ENCODE data around the gene PTEN. TPM values are rescaled to one million over a fixed set of nuclear protein-coding genes. Genes with fewer than 3 reads are reported as not detected.
A peak's percentile ranks its signal among the peaks of the same experiment; 100 is the strongest.

PTEN gene
- total RNA-seq, 3 donors from 2014 or later, result 178 to 366 (median 186) TPM

DNA sequence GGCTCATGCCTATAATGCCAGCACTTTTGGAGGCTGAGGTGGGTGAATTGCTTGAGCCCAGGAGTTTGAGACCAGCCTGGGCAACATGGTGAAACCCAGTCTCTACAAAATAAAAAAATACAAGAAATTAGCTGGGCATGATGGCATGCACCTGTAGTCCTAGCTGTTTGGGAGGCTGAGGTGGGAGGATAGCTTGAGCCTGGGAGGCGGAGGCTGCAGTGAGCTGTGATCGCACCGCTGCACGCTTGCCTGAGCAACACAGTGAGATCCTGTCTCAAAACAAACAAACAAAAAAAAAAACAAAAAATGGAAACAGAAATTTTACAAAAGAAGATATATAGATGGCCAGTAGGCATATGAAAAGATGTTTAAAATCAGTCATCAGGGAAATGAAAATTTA, 57.1 kb downstream of the PTEN start:
- no peak for DNase-seq (ENCODE audit: low spot score in 2 of 2)
- H3K27ac ChIP-seq, result no peak overlapping the region
- TF ChIP-seq POLR2AphosphoS5 (IDR thresholded peaks at IDR 0.05), result no peak
- TF ChIP-seq, protein P1, sequence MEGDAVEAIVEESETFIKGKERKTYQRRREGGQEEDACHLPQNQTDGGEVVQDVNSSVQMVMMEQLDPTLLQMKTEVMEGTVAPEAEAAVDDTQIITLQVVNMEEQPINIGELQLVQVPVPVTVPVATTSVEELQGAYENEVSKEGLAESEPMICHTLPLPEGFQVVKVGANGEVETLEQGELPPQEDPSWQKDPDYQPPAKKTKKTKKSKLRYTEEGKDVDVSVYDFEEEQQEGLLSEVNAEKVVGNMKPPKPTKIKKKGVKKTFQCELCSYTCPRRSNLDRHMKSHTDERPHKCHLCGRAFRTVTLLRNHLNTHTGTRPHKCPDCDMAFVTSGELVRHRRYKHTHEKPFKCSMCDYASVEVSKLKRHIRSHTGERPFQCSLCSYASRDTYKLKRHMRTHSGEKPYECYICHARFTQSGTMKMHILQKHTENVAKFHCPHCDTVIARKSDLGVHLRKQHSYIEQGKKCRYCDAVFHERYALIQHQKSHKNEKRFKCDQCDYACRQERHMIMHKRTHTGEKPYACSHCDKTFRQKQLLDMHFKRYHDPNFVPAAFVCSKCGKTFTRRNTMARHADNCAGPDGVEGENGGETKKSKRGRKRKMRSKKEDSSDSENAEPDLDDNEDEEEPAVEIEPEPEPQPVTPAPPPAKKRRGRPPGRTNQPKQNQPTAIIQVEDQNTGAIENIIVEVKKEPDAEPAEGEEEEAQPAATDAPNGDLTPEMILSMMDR (IDR thresholded peaks at IDR 0.05), result no peak
- TF ChIP-seq POLR2A (IDR thresholded peaks at IDR 0.05), result no peak
- intact Hi-C loops (cut with DNase I; ENCODE audit: low total_unique reads), result no loop called here
- no peaks in the 10 kb centered on the region for H3K27me3 ChIP-seq
- H3K4me1 ChIP-seq, result peaks cover 0 to 12% of the 10 kb centered on the region in 2 donors
- no peaks in the 10 kb centered on the region for H3K9me3 ChIP-seq
- H3K36me3 ChIP-seq, result no peaks in the 10 kb centered on the region
- no peak overlapping the region for H3K4me3 ChIP-seq

DNA sequence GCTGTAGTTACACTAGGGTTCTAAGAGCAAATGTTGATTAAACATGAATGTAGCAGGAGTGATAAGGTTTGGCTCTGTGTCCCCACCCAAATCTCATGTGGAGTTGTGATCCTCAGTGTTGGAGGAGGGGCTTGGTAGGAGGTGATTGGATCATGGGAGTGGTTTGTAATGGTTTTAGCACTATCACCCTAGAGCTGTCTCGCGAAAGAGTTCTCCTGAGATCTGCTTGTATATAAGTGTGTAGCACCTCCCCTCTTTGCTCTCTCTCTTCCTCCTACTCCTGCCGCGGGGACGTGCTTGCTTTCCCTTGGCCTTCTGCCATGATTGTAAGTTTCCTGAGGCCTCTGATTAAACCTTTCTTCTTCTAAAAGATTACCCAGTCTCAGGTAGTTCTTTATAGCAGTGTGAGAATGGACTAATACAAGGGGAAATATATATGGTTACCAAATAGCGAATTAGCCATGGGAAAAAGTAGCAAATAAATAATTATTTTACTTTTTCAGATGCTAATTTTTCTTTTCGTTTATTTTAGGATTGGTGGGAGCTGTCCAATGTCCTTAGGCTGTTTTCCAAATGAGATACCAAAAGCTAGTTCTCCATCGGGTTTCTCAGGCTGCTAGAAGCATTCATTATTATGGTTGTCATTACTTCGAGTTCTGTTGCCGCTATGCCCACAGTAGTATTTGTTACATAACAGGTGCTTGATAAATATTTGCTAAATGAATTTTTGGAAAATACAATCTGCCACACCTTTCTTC, 58.7 kb downstream of the PTEN start:
- no peaks in the 10 kb centered on the region for H3K36me3 ChIP-seq
- no peak for DNase-seq (ENCODE audit: low spot score in 2 of 2)
- H3K4me3 ChIP-seq, result no peak overlapping the region
- H3K27me3 ChIP-seq, result no peaks in the 10 kb centered on the region
- intact Hi-C loops (cut with DNase I; ENCODE audit: low total_unique reads), result no loop called here
- H3K27ac ChIP-seq, result peak overlapping the region in 1 of 2 donors; percentile 37
- TF ChIP-seq POLR2A (IDR thresholded peaks at IDR 0.05) (no peak), POLR2AphosphoS5 (IDR thresholded peaks at IDR 0.05) (no peak)
- TF ChIP-seq, protein P1 (IDR thresholded peaks at IDR 0.05), result no peak
- H3K9me3 ChIP-seq, result no peaks in the 10 kb centered on the region
- H3K4me1 ChIP-seq, result peaks cover 0 to 9% of the 10 kb centered on the region in 2 donors

DNA sequence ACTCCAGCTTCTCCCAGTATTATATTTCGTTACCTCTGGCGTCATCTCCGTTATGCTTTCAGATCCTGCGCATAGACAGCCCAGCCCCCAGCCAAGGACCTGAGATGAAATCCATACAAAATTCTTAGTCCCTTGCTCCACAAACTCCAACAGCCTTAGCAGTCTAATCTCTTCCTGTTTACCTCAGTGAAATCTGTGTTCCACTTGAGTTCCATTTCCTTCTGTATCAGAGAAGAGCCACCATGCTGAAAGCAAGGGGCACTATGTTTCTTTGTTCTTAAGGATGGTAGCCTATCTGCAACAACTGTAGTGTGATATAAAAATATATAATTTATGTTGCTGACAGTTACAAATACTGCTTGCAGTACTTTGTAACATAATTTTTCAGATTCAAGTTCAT, 59.8 kb downstream of the PTEN start:
- TF ChIP-seq POLR2AphosphoS5 (IDR thresholded peaks at IDR 0.05), result no peak
- TF ChIP-seq POLR2A (IDR thresholded peaks at IDR 0.05), result no peak
- TF ChIP-seq, protein P1 (IDR thresholded peaks at IDR 0.05), result no peak
- Histone ChIP-seq H3K36me3 (no peaks in the 10 kb centered on the region), H3K27me3 (no peaks in the 10 kb centered on the region), H3K27ac (no peak overlapping the region), H3K4me3 (no peak overlapping the region), H3K4me1 (peaks cover 0 to 7% of the 10 kb centered on the region in 2 donors), H3K9me3 (no peaks in the 10 kb centered on the region)
- intact Hi-C loops (cut with DNase I; ENCODE audit: low total_unique reads), result no loop called here
- no peak for DNase-seq (ENCODE audit: low spot score in 2 of 2)

DNA sequence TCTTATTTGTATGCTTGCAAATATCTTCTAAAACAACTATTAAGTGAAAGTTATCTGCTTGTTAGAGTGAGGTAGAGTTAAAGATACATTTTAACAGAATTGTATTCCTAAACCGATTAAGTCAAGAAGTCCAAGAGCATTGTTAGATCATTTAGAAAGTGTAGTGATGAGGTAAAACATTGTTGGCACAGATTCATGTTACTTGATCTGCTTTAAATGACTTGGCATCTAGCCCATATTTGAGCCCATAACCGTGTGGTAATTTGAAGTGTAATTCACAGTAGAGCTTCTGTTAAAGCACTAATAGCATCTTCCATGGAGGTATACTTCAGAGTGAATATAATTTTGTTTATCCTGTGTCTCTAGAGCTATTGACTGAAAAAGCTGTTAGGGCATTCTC, 62.1 kb downstream of the PTEN start:
- TF ChIP-seq POLR2AphosphoS5 (IDR thresholded peaks at IDR 0.05), result no peak
- TF ChIP-seq, protein P1 (IDR thresholded peaks at IDR 0.05), result no peak
- TF ChIP-seq POLR2A (IDR thresholded peaks at IDR 0.05), result no peak
- H3K4me3 ChIP-seq, result no peak overlapping the region
- no peaks in the 10 kb centered on the region for H3K4me1 ChIP-seq
- H3K27ac ChIP-seq, result no peak overlapping the region
- DNase-seq (ENCODE audit: low spot score in 2 of 2), result no peak
- intact Hi-C loops (cut with DNase I; ENCODE audit: low total_unique reads), result no loop called here
- no peaks in the 10 kb centered on the region for H3K27me3 ChIP-seq
- no peaks in the 10 kb centered on the region for H3K9me3 ChIP-seq
- no peaks in the 10 kb centered on the region for H3K36me3 ChIP-seq

DNA sequence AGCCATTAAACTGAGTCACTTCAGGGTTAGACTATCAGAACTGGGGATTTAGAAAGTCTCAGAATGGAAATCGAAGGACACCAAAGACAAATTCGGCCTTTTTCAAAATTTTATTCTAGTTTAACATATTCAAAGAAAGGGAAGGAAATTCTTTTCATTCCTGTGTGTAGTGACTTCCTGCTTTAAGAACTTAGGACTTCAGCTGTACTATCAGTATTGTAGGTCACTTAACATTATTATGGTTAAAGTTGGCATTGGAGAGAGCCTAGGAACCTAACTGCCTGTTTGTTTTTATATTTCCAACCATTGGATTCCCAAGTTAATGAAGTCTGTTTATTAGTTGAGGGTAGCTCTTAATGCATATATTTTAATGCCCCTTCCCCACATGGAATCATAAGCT, 63.7 kb downstream of the PTEN start:
- no peak for DNase-seq (ENCODE audit: low spot score in 2 of 2)
- Histone ChIP-seq H3K9me3 (no peaks in the 10 kb centered on the region), H3K27me3 (no peaks in the 10 kb centered on the region), H3K27ac (no peak overlapping the region), H3K4me1 (no peaks in the 10 kb centered on the region), H3K36me3 (no peaks in the 10 kb centered on the region), H3K4me3 (no peak overlapping the region)
- TF ChIP-seq, protein P1 (IDR thresholded peaks at IDR 0.05), result no peak
- intact Hi-C loops (cut with DNase I; ENCODE audit: low total_unique reads), result no loop called here

Measured in breast epithelium (tissue), 4 donors.